A549 (cell line): ENCODE results near the gene GPRIN3. TPM values are rescaled to one million over a fixed set of nuclear protein-coding genes. Genes with fewer than 3 reads are reported as not detected.

Experiments used
- ATAC-seq, 2 experiments: fragments of 200-7000 bp in 1 of 2; fragments of >200 bp in 1 of 2; cut with Nextera tagmentation in 1 of 2; cut with Tn5 transposase in 1 of 2; 3 replicates each; pipeline versions ENCODE4 v1.8.0 to v1.9.1; 2018 to 2020; ENCODE audit warnings: mild to moderate bottlenecking in 1 of 2, moderate library complexity in 1 of 2
- CTCF ChIA-PET: fragments of 300-600 bp; sonication (Branson Sonifier 250); formaldehyde crosslinking; extraction: SDS; loops from one replicate; lab custom pipeline; 2021; ENCODE audit warnings: antibody characterized with exemption, inconsistent platforms; lab: Yijun Ruan, JAX
- POLR2A ChIA-PET: fragments of 350-600 bp; formaldehyde crosslinking; extraction: SDS; loops from one replicate; lab custom pipeline; 2021; ENCODE audit warnings: antibody characterized with exemption, inconsistent platforms; lab: Yijun Ruan, JAX
- DNase-seq, 2 experiments: peaks; one replicate each; pipeline versions ENCODE4 v3.0.0 to v3.0.0-alpha.2; 2011 to 2016; ENCODE audit warnings: low read depth in 1 of 2, low spot score in 1 of 2
- FAIRE-seq: peaks from 2 replicates; lab custom pipeline; 2011; peaks lifted over from hg19 to GRCh38; lab: Jason Lieb, UNC
- H3K27ac ChIP-seq, 2 experiments: fragments of >200 bp; sonication (Bioruptor Twin); formaldehyde crosslinking; 3 replicates each; pipeline ENCODE4 v1.5.1; 2016 to 2017
- H3K4me1 ChIP-seq: fragments of >200 bp; sonication (Bioruptor Twin); formaldehyde crosslinking; 3 replicates; pipeline ENCODE4 v1.6.1; 2016
- H3K4me2 ChIP-seq: fragments of >200 bp; sonication (Bioruptor Twin); formaldehyde crosslinking; 3 replicates; pipeline ENCODE4 v1.6.1; 2016
- H3K4me3 ChIP-seq: fragments of >200 bp; sonication (Bioruptor Twin); formaldehyde crosslinking; 3 replicates; pipeline ENCODE4 v1.5.1; 2016
- H3K9me3 ChIP-seq: fragments of >200 bp; sonication (Bioruptor Twin); formaldehyde crosslinking; 3 replicates; pipeline ENCODE4 v1.6.1; 2016
- BCL3 ChIP-seq: fragments of >200 bp; sonication (Bioruptor Twin); formaldehyde crosslinking; IDR thresholded peaks from 3 replicates; pipeline ENCODE4 v1.6.1; 2016
- CEBPB ChIP-seq, 2 experiments: fragments of >200 bp in 1 of 2; sonication (Bioruptor Twin) in 1 of 2; formaldehyde crosslinking in 1 of 2; IDR thresholded peaks; 2 replicates each; pipeline ENCODE4 v1.6.1; 2012 to 2016
- E2F6 ChIP-seq: IDR thresholded peaks from 2 replicates; pipeline ENCODE4 v1.6.1; 2012; ENCODE audit warnings: low read depth, borderline replicate concordance
- EHMT2 ChIP-seq: fragments of 200-600 bp; sonication (generic); IDR thresholded peaks from 2 replicates; pipeline ENCODE4 v1.6.1; 2016; ENCODE audit warnings: antibody characterized with exemption, low read depth, mild to moderate bottlenecking, moderate library complexity
- GATA3 ChIP-seq: IDR thresholded peaks from 2 replicates; pipeline ENCODE4 v1.6.1; 2012; ENCODE audit warnings: borderline replicate concordance
- HEYL ChIP-seq: fragments of 250-450 bp; sonication (Bioruptor Pico); IDR thresholded peaks from 2 replicates; pipeline ENCODE4 v1.8.0; 2021; ENCODE audit warnings: mild to moderate bottlenecking, moderate library complexity
- HMGXB4 ChIP-seq: fragments of 250-450 bp; sonication (Bioruptor Pico); IDR thresholded peaks from 2 replicates; pipeline ENCODE4 v1.5.0; 2021; ENCODE audit warnings: mild to moderate bottlenecking, moderate library complexity, borderline replicate concordance
- HOXB13 ChIP-seq: fragments of 250-450 bp; sonication (Bioruptor Pico); IDR thresholded peaks from 2 replicates; pipeline ENCODE4 v1.5.0; 2020; ENCODE audit warnings: low read depth, mild to moderate bottlenecking, moderate library complexity
- MAFK ChIP-seq: fragments of 450-650 bp; IDR thresholded peaks from 2 replicates; pipeline ENCODE4 v1.6.1; 2014; ENCODE audit not compliant: partially characterized antibody
- MYC ChIP-seq: IDR thresholded peaks from 2 replicates; pipeline ENCODE4 v1.6.1; 2012; ENCODE audit warnings: mild to moderate bottlenecking, inconsistent platforms, low read length, improper control_type of control experiment, borderline replicate concordance
- NFE2L2 ChIP-seq: fragments of 150-350 bp; conservative IDR thresholded peaks from 2 replicates; pipeline ENCODE4 v1.6.1; 2014; ENCODE audit warnings: low read length
- NR3C1 ChIP-seq: fragments of >200 bp; sonication (Bioruptor Twin); formaldehyde crosslinking; IDR thresholded peaks from 3 replicates; pipeline ENCODE4 v1.6.1; 2017
- PHF8 ChIP-seq: fragments of 200-600 bp; sonication (generic); IDR thresholded peaks from 2 replicates; pipeline ENCODE4 v1.6.1; 2016; ENCODE audit warnings: low read depth, mild to moderate bottlenecking, antibody characterized with exemption, moderate library complexity, borderline replicate concordance
- POLR2A ChIP-seq: IDR thresholded peaks from 2 replicates; pipeline ENCODE4 v1.6.1; 2012; ENCODE audit warnings: mild to moderate bottlenecking, low read length
- RAD21 ChIP-seq, 2 experiments: fragments of >200 bp in 1 of 2; sonication (Bioruptor Twin) in 1 of 2; formaldehyde crosslinking in 1 of 2; IDR thresholded peaks in 1 of 2; conservative IDR thresholded peaks in 1 of 2; 2 replicates in 1 of 2; 3 replicates in 1 of 2; pipeline ENCODE4 v1.6.1; 2012 to 2018; ENCODE audit warnings: inconsistent platforms in 1 of 2
- RCOR1 ChIP-seq: fragments of 150-350 bp; IDR thresholded peaks from 2 replicates; pipeline ENCODE4 v1.6.1; 2014; ENCODE audit warnings: antibody characterized with exemption, low read length, low read depth
- RFX5 ChIP-seq: fragments of 450-650 bp; IDR thresholded peaks from 2 replicates; pipeline ENCODE4 v1.7.1; 2014; ENCODE audit warnings: antibody characterized with exemption, mild to moderate bottlenecking, moderate library complexity
- ZSCAN20 ChIP-seq: fragments of 250-450 bp; sonication (Bioruptor Pico); IDR thresholded peaks from 2 replicates; pipeline ENCODE4 v1.8.0; 2022; ENCODE audit warnings: mild to moderate bottlenecking, moderate library complexity
- WGBS: methylation state at CpG from one replicate; pipeline ENCODE4 v1.1.6; 2017; ENCODE audit errors: missing lambda C conversion rate; 5-methylcytosine and 5-hydroxymethylcytosine counted together
- polyA plus RNA-seq, 4 experiments: library from polyadenylated mRNA; depleted of rRNA in 3 of 4; stranded (reverse); fragments of >200 nt; fragmentation: RNase III in 1 of 4; extraction: RNeasy Plus Mini Kit Qiagen cat#74134 plus additional on column Dnase treatment in 1 of 4; gene quantifications; 2 replicates in 3 of 4; 3 replicates in 1 of 4; pipeline ENCODE4 v1.2.3, GENCODE V29; 2011 to 2017

GPRIN3 gene
- polyA plus RNA-seq, 2 of the 4 experiments (the other 2 are of a cell fraction) = 6.8 to 18.7 TPM

GRCh38 chr4:89251396-89251795 lies 56.2 kb downstream of the GPRIN3 start:
- ATAC-seq = no peak
- no peak for TF ChIP-seq RAD21 (conservative IDR thresholded peaks at IDR 0.05 in 1 of 2, IDR thresholded peaks at IDR 0.05 in 1 of 2)
- TF ChIP-seq CEBPB (IDR thresholded peaks at IDR 0.05) = peak; percentile 49 to 60; a peak in 3 of 4 replicates
- TF ChIP-seq, all 56 proteins: peak for 1
- peak overlapping the region; percentile 15; the same call in 2 of the 3 replicates for H3K4me2 ChIP-seq
- POLR2A ChIA-PET = no interaction called here
- no peak overlapping the region for H3K27ac ChIP-seq
- FAIRE-seq = no peak
- H3K4me3 ChIP-seq = no peak overlapping the region
- peaks cover 45% of the 10 kb centered on the region for H3K4me1 ChIP-seq
- DNase-seq = no peak
- 0 out of 3 replicates have a peak, but pooled peaks cover 3% of the 10 kb centered on the region for H3K9me3 ChIP-seq
- CTCF ChIA-PET = no interaction called here

DNA sequence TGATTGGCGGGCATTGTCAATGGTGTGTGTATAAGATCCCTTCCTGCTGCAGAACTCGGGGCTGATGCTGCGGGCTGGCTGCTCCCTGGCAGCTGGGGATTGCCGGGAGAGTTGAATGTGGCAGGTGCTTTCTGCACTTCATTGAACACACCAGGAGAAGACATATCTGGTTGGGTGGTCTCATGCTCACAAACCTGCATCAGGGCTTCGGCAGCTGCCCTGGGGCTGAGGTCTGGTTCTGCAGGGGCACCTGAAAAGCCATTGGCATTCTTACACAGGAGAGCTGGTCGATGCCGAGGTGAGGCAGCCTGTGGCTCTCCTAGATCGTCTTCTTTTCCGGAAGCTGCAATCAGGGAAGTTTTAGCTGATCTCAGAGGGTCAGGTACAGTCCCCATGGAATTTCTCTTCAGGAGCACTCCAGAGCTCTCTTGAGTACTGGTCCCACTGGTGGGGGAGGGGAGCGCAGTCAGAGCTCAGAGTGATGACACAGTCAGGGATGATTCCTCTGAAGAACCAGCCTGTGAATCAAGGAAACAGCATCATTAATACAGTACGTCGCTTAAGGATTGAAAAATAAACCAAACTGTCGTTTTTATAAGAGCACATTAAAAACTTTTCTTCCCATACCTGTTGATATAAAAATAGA lies 57.8 kb downstream of the GPRIN3 start:
- ChIA-PET CTCF (interaction anchor here (1.2 to 3.3 kb wide), 2 partner anchors 11 to 23 kb away, joined by 3 to 13 read pairs; no protein-coding TSS in a partner anchor), POLR2A (no interaction called here)
- 87% methylated on average over 11 of the region's 13 CpGs for WGBS
- FAIRE-seq = no peak
- no peak for ATAC-seq
- no peak overlapping the region for H3K4me3 ChIP-seq
- no peak for DNase-seq
- H3K9me3 ChIP-seq = 0 out of 3 replicates have a peak, but pooled peaks cover 3% of the 10 kb centered on the region
- no peak for TF ChIP-seq HOXB13 (CRISPR knock-in tag)
- TF ChIP-seq RCOR1 = no peak
- TF ChIP-seq MAFK = no peak
- TF ChIP-seq ZSCAN20 (CRISPR knock-in tag) = no peak
- TF ChIP-seq HEYL = no peak
- no peak for TF ChIP-seq NFE2L2
- TF ChIP-seq NR3C1 = no peak
- no peak for TF ChIP-seq GATA3
- TF ChIP-seq HMGXB4 (CRISPR knock-in tag) = no peak
- TF ChIP-seq PHF8 = no peak
- no peak for TF ChIP-seq MYC
- TF ChIP-seq BCL3 = no peak
- H3K4me2 ChIP-seq = no peak overlapping the region
- no peak overlapping the region for H3K27ac ChIP-seq
- H3K4me1 ChIP-seq = peaks cover 50% of the 10 kb centered on the region

- ATAC-seq = no peak
- no peak for DNase-seq
- WGBS = 54% methylated on average over 2 of the region's 2 CpGs
- Histone ChIP-seq H3K9me3 (0 out of 3 replicates have a peak, but pooled peaks cover 1% of the 10 kb centered on the region), H3K27ac (no peak overlapping the region), H3K4me2 (no peak overlapping the region), H3K4me3 (no peak overlapping the region), H3K4me1 (peaks cover 51% of the 10 kb centered on the region)
- ChIA-PET CTCF (interaction anchor here (1.2 to 3.3 kb wide), 2 partner anchors 11 to 23 kb away, joined by 3 to 13 read pairs; no protein-coding TSS in a partner anchor), POLR2A (no interaction called here)
- no peak for FAIRE-seq
- TF ChIP-seq RFX5 (no peak), E2F6 (no peak), HEYL (no peak), EHMT2 (no peak), POLR2A (no peak)
Observed at GRCh38 chr4:89249313-89249712, 58.3 kb downstream of the GPRIN3 start.
